Measurements from ENCODE around the gene CTXN3. TPM values are rescaled to one million over a fixed set of nuclear protein-coding genes. Genes with fewer than 3 reads are reported as not detected.
A peak's percentile ranks its signal among the peaks of the same experiment; 100 is the strongest.
"Not testable (repeated sequence)": the region's sequence is repeated elsewhere in the genome, so short reads cannot be mapped to it uniquely, and the experiment has no call there.

CTXN3 gene
- total RNA-seq, 1 donor from 2014 or later = not detected

GRCh38 chr5:127650649-127651048, 1.8 kb downstream of the CTXN3 start:
- DNase-seq (ENCODE audit: low read depth in 2 of 2) = no peak

DNA sequence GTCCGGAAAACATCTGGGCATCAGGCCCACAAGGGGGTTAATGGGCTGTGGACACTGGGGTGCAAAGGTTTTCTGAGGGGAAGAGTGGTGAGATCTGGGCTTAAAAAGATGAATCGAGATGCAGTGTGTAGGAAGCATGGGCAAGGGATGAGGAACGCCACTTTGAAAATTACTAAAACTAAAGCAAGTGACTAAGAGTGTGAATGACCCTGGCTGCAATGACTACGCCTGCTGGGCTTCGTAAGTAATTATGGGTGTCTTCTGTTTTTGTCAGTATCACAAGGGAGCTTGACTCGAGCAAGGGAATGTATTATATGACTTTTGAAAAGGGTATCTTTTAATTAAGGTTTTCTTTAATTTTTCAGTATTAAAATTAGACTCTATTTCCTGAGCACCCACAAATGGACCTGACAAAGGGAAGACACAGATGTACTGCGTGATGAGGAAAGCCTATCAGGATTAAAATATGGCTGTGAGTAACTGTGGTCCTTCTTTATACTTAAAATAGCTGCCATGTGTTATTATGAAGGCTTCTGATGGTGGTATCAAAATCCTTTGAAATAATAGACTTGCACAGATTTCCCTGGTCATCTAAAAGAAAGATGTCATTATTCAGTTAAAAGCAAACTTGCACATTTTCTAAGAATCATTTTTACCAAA, 4.2 kb downstream of the CTXN3 start:
- no peak for DNase-seq (ENCODE audit: low read depth in 2 of 2)

DNA sequence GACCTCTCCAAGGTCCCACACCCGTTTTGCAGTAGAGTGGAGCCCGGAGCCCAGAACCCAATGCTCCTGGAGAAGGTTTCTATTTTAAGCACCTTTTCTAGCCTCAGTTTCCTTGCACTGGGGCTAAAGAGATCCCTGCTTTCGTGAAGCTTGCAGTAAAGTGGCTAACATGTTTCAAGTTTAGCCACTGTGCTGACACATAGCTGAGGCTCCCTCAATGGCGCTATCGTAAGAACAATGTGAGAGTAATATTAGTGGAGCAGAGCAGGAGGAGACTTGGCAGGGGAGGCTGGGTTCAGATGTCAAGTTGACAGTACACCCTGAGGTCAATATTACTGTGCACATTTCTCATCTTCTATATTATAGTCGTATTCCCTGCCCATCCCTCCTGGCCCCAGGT, 7.9 kb downstream of the CTXN3 start:
- DNase-seq (ENCODE audit: low read depth in 2 of 2) = no peak

DNA sequence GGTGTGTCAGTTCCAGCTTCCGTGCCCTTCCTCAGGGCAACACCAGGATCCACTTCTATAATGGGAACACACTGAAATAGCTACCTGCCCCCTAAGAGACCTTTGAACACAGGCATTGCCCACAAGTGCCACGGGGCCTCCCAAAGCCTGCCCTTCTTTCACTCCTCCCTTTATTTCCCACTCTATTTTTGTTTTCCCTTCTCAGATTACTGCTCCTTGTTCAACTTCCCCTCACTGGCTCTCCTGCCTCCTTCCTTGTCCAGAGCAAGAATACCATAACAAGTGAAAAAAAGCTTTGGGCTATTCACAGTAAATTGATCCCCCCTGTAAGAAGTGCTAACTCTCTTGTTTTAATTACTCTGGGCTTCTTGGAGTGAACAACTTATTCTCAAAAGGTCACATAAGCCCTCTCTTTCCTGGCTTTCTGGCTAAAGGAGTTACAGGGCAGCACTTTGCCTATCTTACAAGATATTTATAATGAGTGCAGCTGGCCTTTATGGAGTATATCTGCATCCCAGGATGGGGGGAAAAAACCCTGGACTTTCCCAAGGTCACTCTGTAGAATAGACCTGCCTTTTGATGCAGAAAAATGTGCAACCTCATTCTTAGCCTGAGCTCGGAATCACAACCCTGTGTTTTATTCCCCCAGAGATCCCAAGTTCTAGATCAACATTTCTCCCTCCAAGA, 11.3 kb downstream of the CTXN3 start:
- no peak for DNase-seq (ENCODE audit: low read depth in 2 of 2)

DNA sequence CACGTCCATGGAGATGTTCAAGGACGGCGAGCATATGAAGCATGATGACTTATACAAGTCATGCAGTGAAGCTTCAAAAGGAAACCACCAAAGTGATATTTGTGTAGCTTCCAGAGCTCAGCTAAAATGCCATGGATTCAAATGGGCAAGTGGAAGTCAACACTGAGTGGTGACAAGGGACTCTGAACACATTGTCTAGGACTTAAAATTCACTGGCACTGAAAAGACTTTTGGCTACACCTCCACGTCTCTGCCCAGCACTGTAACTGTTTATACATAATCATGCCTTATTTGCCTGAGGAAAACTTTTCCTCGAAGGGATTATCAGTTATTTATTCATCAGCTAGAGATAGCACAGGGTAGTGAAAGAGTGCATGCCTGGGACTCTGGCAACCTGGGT, 15.2 kb downstream of the CTXN3 start:
- no peak for DNase-seq (ENCODE audit: low read depth in 2 of 2)

DNA sequence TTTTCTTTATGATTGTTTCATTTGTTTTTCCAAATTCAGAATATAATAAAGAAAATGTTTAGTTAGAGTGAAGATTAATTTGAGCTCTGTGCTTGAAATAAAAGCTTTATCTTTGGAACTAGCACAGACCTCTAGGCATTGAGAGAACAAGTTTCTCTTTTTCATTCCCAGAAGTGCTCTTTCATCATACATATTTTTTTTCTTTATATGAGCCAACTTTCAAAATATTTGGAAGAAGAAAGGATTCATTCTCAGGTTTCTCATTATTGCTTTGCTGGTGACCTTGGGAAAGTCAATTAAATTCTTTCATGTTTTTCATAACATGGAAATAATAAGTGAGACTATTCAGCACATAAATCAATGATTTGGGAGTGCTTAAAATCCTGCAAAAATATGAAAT, 16.8 kb downstream of the CTXN3 start:
- no peak for DNase-seq (ENCODE audit: low read depth in 2 of 2)

- no peak for DNase-seq (ENCODE audit: low read depth in 2 of 2)
These were observed 17.3 kb downstream of the CTXN3 start for GRCh38 chr5:127666043-127666716.

- no peak for DNase-seq (ENCODE audit: low read depth in 2 of 2)
These were observed 19.0 kb downstream of the CTXN3 start for GRCh38 chr5:127667926-127668325.

DNA sequence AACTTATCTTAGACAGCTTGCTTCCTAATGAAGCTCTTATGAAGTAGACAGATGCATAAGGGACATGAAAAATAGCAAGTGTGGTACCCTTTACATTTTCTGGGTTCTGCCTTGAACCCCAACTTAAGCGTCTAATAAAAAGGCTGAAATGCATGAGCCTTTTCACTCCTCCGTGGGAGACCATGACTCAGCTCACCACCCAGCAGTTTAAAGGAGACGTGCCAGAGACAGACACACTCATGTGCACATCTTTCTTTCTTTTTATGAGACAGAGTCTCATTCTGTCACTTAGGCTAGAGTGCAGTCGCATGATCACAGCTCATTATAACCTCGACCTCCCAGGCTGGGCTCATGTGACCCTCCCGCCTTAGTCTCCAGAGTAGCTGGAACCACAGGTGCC, 22.3 kb downstream of the CTXN3 start:
- no peak for DNase-seq (ENCODE audit: low read depth in 2 of 2)

DNA sequence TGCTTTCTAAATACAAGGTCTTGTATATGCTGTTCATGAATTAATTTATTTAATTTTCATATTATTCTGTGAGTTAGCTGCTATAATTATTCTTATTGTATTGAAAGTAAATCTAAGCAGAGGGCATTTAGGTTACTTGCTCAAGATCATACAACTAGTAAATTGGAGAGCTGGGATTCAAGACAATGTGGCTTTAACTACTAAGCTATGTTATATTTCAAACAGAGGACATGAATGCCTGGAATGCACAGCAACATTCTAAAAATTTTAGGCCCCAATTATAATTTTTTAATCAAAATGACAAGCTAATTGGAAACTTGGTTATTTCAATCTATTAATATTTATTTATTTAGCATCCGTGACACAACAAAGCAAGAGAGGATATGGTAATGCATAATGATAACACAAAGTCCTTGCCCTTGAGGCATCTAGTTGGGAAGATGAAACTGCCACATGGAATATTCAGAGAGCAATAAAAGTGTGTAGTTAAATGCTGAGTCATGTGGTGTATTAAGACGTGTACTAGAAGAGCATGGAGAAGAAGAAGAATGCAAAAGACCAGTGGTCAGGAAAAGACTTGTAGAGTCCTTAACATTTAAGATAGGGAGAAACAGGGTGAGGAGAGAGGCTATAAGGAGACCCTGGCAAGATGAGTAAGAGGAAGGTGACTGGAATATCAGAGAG, 24.4 kb downstream of the CTXN3 start:
- DNase-seq (ENCODE audit: low read depth in 2 of 2) = no peak

- not testable (repeated sequence) for DNase-seq (ENCODE audit: low read depth in 2 of 2)
These were observed 28.1 kb downstream of the CTXN3 start for GRCh38 chr5:127676951-127677350.

GRCh38 chr5:127679691-127680330, 30.9 kb downstream of the CTXN3 start:
- DNase-seq (ENCODE audit: low read depth in 2 of 2) = not testable (repeated sequence)

- no peak for DNase-seq (ENCODE audit: low read depth in 2 of 2)
These were observed 31.7 kb downstream of the CTXN3 start for GRCh38 chr5:127680595-127680994.

DNA sequence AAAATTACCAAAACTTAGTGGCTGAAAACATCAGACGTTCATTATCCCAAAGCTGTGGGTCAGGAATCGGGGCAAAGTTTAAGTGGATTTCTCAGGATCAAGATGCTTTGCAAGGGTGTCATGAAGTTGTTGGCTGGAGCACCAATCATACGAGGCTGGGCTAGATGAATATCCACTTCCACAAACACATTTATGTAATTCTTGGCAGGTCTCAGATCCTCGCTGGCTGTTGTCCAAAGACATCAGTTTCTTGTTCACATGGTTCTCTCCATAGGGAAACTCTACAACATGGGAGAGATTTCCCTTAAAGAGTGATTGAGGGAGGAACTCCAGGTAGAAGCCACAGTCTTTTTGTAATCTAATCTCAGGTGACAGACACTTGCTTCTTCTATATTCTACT, 34.1 kb downstream of the CTXN3 start:
- DNase-seq (ENCODE audit: low read depth in 2 of 2) = peak in 1 of 2 donors; percentile 13

GRCh38 chr5:127684726-127685467, 36.0 kb downstream of the CTXN3 start:
- no peak for DNase-seq (ENCODE audit: low read depth in 2 of 2)

GRCh38 chr5:127685662-127686061, 36.8 kb downstream of the CTXN3 start:
- DNase-seq (ENCODE audit: low read depth in 2 of 2) = no peak

GRCh38 chr5:127686424-127686823, 37.5 kb downstream of the CTXN3 start:
- peak in 1 of 2 donors; percentile 17 for DNase-seq (ENCODE audit: low read depth in 2 of 2)

GRCh38 chr5:127694518-127695171, 45.8 kb downstream of the CTXN3 start:
- DNase-seq (ENCODE audit: low read depth in 2 of 2) = no peak

- DNase-seq (ENCODE audit: low read depth in 2 of 2) = no peak
These were observed 46.5 kb downstream of the CTXN3 start for GRCh38 chr5:127695346-127695745.

DNA sequence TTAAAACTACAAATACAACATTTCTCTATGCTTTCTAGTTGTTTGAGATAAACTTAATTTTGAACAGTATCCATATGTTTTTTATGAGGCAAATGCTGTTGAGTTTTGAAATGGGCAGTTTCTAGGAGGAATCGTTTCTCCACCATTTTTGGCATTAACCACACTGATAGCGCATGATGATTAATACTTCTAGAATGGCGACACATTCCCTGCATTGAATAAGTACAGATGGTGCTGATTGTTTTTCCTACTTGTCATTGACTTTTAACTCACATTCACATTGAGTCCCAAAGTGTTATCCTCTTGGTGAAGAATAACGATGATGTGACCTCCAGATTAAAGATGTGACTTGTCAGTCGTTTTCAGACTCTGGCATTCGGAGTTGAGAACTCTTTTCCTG, 47.8 kb downstream of the CTXN3 start:
- no peak for DNase-seq (ENCODE audit: low read depth in 2 of 2)
